Transverse colon (tissue), 4 donors: ENCODE results near the gene PRDX3. TPM values are rescaled to one million over a fixed set of nuclear protein-coding genes. Genes with fewer than 3 reads are reported as not detected.

Experiments
- DNase-seq: peaks from one replicate; pipeline ENCODE4 v3.0.0-alpha.2; 2019
- H3K27ac ChIP-seq, 4 donors: fragments of 200-600 bp; sonication (generic); 2 replicates each; pipeline ENCODE4 v1.5.1; 2016 to 2018; ENCODE audit warnings: inconsistent platforms in 4 of 4
- H3K27me3 ChIP-seq: fragments of 200-600 bp; sonication (generic); 2 replicates; pipeline ENCODE4 v1.5.1; 2017; ENCODE audit warnings: inconsistent platforms
- H3K36me3 ChIP-seq, 4 donors: fragments of 200-600 bp; sonication (generic); 2 replicates each; pipeline ENCODE4 v1.5.1; 2017 to 2019; ENCODE audit warnings: inconsistent platforms in 4 of 4
- H3K4me1 ChIP-seq, 4 donors: fragments of 200-600 bp; sonication (generic); 2 replicates each; pipeline ENCODE4 v1.5.1; 2017 to 2020; ENCODE audit warnings: inconsistent platforms in 4 of 4
- H3K4me3 ChIP-seq, 4 donors: fragments of 200-600 bp; sonication (generic); 1 replicate in 1 of 4; 2 replicates in 3 of 4; pipeline versions ENCODE4 v1.5.1 to v1.6.1; 2017 to 2019; ENCODE audit warnings: inconsistent platforms in 4 of 4
- H3K9me3 ChIP-seq, 2 donors: fragments of 200-600 bp; sonication (generic); 2 replicates each; pipeline ENCODE4 v1.5.1; 2017 to 2019; ENCODE audit warnings: inconsistent platforms in 2 of 2
- EP300 ChIP-seq: sonication (generic); formaldehyde crosslinking; IDR thresholded peaks from one replicate; pipeline ENCODE4 v1.6.1; 2017; ENCODE audit warnings: antibody characterized with exemption, low read depth
- POLR2A ChIP-seq: fragments of 450-650 bp; IDR thresholded peaks from one replicate; pipeline ENCODE4 v1.6.1; 2016; ENCODE audit warnings: antibody characterized with exemption, mild to moderate bottlenecking, moderate library complexity
- POLR2AphosphoS5 ChIP-seq, 3 donors: sonication (generic); formaldehyde crosslinking; IDR thresholded peaks; one replicate each; pipeline ENCODE4 v1.6.1; 2016; ENCODE audit warnings: antibody characterized with exemption in 3 of 3
- WGBS, 2 donors: methylation state at CpG; one replicate each; pipeline ENCODE4 v1.1.5; 2018; ENCODE audit warnings: low coverage in 1 of 2; 5-methylcytosine and 5-hydroxymethylcytosine counted together
- in situ Hi-C, 4 donors: fragments of 200-750 bp; cut with MboI; loops; one replicate each; pipeline versions ENCODE4 v1.15.0 to v1.15.1; 2017; ENCODE audit warnings: low sequenced_read_pairs in 3 of 4, low pct_ligation_motif_present in 1 of 4, low pct_unique_long_range_greater_than_20kb in 1 of 4
- intact Hi-C: fragments of 100-400 bp; cut with DNase I; formaldehyde crosslinking; loops from one replicate; pipeline ENCODE4 v1.15.1; 2023; ENCODE audit warnings: low total_unique reads
- total RNA-seq, 4 donors: library from RNA; depleted of rRNA; stranded (reverse); fragments of >200 nt; gene quantifications; one replicate each; pipeline ENCODE4 v1.1.0, GENCODE V29; 2016
- TF ChIP-seq, protein P1 (sequence below), 5 experiments: fragments of 200-600 bp in 3 of 5; fragments of 450-650 bp in 2 of 5; sonication (generic) in 3 of 5; IDR thresholded peaks; 1 replicate in 2 of 5; 2 replicates in 3 of 5; pipeline ENCODE4 v1.5.1; 2016 to 2017; ENCODE audit warnings: antibody characterized with exemption in 5 of 5, inconsistent platforms in 3 of 5, mild to moderate bottlenecking in 2 of 5, moderate library complexity in 1 of 5

The PRDX3 gene
- total RNA-seq, 4 donors from 2014 or later = 24.7 to 141 (median 78.9) TPM

DNA sequence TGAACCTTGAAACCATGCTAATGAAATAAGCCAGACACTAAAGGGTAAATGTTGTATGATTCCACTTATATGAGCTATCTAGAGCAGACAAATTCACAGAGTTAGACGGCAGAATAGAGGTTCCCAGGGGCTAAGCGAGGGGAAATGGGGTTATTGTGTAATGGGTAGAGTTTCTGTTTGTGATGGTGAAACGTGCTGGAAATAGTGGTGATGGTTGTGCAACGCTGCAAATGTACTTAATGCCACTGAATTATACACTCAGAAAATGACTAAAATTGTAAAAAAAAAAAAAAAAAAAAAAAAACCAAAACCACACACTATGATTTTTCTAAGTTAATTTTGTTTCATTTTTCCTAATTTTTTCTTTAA, 43.1 kb downstream of the PRDX3 start:
- TF ChIP-seq, protein P1, sequence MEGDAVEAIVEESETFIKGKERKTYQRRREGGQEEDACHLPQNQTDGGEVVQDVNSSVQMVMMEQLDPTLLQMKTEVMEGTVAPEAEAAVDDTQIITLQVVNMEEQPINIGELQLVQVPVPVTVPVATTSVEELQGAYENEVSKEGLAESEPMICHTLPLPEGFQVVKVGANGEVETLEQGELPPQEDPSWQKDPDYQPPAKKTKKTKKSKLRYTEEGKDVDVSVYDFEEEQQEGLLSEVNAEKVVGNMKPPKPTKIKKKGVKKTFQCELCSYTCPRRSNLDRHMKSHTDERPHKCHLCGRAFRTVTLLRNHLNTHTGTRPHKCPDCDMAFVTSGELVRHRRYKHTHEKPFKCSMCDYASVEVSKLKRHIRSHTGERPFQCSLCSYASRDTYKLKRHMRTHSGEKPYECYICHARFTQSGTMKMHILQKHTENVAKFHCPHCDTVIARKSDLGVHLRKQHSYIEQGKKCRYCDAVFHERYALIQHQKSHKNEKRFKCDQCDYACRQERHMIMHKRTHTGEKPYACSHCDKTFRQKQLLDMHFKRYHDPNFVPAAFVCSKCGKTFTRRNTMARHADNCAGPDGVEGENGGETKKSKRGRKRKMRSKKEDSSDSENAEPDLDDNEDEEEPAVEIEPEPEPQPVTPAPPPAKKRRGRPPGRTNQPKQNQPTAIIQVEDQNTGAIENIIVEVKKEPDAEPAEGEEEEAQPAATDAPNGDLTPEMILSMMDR (IDR thresholded peaks at IDR 0.05) = no peak
- no peak for TF ChIP-seq EP300
- TF ChIP-seq POLR2A = no peak
- no peak for TF ChIP-seq POLR2AphosphoS5 (IDR thresholded peaks at IDR 0.05)
- in situ Hi-C loops (loop anchor here in 1 of 4 donors (25.0 kb wide), 1 partner anchor 98 kb away; the partner anchor contains the start of gene NANOS1), intact Hi-C loops (no loop called here)
- no peak for DNase-seq
- Histone ChIP-seq H3K27me3 (no peaks in the 10 kb centered on the region), H3K36me3 (peaks cover 0 to 14% (median 0%) of the 10 kb centered on the region in 4 donors), H3K4me1 (peaks cover 0 to 5% (median 1%) of the 10 kb centered on the region in 4 donors), H3K27ac (peak overlapping the region in 2 of 4 donors; percentile 25 to 55), H3K9me3 (no peaks in the 10 kb centered on the region), H3K4me3 (no peak overlapping the region)
- WGBS, 2 donors = 65 to 81% methylated on average over 3 to 4 of the region's 4 CpGs

DNA sequence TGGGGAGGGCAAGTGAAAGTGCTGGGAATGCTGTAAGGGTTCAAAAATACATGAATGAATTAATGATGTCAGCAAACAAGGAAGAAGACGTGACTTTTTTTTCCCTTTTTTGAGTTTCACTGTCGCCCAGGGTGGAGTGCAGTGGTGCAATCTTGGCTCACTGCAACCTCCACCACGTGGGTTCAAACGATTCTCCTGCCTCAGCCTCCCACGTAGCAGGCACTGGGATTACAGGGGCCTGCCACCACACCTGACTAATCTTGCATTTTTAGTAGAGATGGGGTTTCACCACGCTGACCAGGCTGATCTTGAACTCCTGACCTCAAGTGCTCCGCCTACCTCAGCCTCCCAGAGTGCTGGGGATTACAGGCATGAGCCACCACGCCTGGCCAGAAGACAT, 44.7 kb downstream of the PRDX3 start:
- TF ChIP-seq EP300 (no peak), POLR2A (no peak)
- no peak for DNase-seq
- H3K9me3 ChIP-seq = no peaks in the 10 kb centered on the region
- intact Hi-C loops = no loop called here
- WGBS, 2 donors = 79 to 83% methylated on average over 2 to 8 of the region's 8 CpGs
- no peak overlapping the region for H3K4me3 ChIP-seq
- in situ Hi-C loops = loop anchor here in 1 of 4 donors (25.0 kb wide), 1 partner anchor 97 kb away; the partner anchor contains the start of gene NANOS1
- H3K27me3 ChIP-seq = no peaks in the 10 kb centered on the region
- peaks cover 0 to 5% (median 1%) of the 10 kb centered on the region in 4 donors for H3K4me1 ChIP-seq
- no peak overlapping the region for H3K27ac ChIP-seq
- H3K36me3 ChIP-seq = peaks cover 0 to 27% (median 0%) of the 10 kb centered on the region in 4 donors

DNA sequence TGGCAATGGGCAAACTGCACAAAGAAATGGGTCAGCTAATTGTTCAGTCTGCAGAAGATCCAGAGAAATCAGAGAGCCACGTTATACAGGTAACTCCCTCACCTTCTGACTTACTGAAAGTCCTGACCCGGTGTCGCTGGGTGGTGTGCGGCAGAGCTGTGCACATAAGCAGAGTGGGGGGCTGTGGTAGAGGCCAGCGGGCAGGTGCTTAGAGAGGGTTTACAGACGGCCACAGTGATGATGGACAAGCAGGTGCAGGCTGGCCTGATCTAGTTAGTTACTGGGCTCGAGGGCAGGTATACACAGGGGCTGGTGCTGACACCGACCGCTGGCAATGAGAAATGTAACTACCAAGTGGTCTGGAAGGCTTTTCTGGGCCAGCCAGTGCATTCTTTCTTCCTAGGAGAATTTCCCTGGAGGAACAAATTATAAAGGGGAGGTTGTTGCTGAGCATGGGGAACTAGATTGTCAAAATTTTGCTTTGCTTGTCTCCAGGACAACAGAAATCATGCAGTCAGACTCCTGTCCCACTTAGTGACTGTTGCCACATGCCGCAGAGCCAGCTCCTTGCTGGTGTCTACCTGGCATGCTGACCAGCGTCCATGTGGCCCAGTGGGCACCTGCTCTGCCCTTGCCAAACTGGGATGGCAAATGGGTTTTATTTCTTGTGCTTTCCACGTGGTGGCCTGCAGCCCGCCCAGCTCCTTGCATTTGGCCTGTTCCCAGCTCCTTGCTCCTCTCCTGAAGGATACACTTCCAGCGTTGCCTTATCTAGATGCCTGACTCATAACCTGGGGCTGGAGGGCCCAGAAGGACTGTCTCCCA, 45.9 kb downstream of the PRDX3 start:
- peak overlapping the region in 2 of 4 donors; percentile 45 to 54 for H3K27ac ChIP-seq
- peaks cover 0 to 35% (median 4%) of the 10 kb centered on the region in 4 donors for H3K36me3 ChIP-seq
- in situ Hi-C loops (loop anchor here in 1 of 4 donors (25.0 kb wide), 1 partner anchor 95 kb away; the partner anchor contains the start of gene NANOS1), intact Hi-C loops (no loop called here)
- H3K27me3 ChIP-seq = no peaks in the 10 kb centered on the region
- no peak overlapping the region for H3K4me3 ChIP-seq
- 80 to 88% methylated on average over 2 to 14 of the region's 14 CpGs for WGBS, 2 donors
- no peak for DNase-seq
- TF ChIP-seq, protein P1 (IDR thresholded peaks at IDR 0.05) = no peak
- TF ChIP-seq EP300 (no peak), POLR2AphosphoS5 (IDR thresholded peaks at IDR 0.05) (no peak), POLR2A (no peak)
- no peaks in the 10 kb centered on the region for H3K9me3 ChIP-seq
- H3K4me1 ChIP-seq = peaks cover 0 to 5% (median 1%) of the 10 kb centered on the region in 4 donors

DNA sequence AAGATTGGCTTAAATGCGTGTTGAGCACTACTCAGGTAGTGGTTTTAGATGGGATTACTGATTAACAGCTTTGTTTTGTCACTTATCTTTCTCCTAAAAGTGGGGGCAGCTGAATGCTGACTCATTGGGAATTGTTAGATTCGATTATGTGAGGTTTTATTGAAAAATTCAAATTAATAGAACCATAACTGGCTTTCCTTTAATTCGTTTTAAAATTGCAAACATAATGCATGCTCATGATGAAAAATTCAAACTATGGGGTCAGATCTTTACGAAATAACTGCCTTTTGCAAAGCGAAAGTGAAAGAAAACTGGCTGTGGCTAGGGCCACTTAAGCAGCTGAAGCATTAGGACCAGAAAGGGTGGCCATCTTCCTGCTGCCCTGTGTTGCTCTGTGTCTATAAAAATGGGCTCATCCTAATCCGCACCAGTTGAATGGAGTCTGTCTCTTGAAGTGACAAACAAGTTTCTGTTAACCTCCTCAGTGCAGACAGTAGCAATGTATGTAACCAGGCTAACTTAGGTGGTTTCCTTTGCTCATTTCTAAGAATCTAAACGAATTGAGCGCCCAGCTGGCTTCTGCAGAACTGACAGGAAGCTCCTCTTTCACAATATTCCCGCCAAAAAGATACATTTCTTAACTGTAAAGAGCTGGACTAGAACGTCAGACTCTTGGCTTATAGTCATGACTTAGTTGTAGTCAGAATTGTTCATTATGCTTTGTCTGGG, 46.9 kb downstream of the PRDX3 start:
- Histone ChIP-seq H3K4me1 (peaks cover 0 to 5% (median 1%) of the 10 kb centered on the region in 4 donors), H3K27ac (peak overlapping the region; percentile 45 to 65 (median 60)), H3K9me3 (no peaks in the 10 kb centered on the region), H3K4me3 (peak overlapping the region in 2 of 4 donors; percentile 6 to 31), H3K36me3 (peaks cover 0 to 37% (median 4%) of the 10 kb centered on the region in 4 donors), H3K27me3 (no peaks in the 10 kb centered on the region)
- no peak for DNase-seq
- peak in 1 of 3 donors; percentile 13 for TF ChIP-seq POLR2AphosphoS5 (IDR thresholded peaks at IDR 0.05)
- no peak for TF ChIP-seq EP300
- TF ChIP-seq, protein P1 (IDR thresholded peaks at IDR 0.05) = no peak
- TF ChIP-seq POLR2A = no peak
- intact Hi-C loops (no loop called here), in situ Hi-C loops (loop anchor here in 1 of 4 donors (25.0 kb wide), 1 partner anchor 94 kb away; the partner anchor contains the start of gene NANOS1)
- 45 to 50% methylated on average over 9 to 10 of the region's 10 CpGs for WGBS, 2 donors
